Astrocyte of the spinal cord (primary cell): ENCODE measurements around the gene EDARADD.

Experiments
- DNase-seq: peaks from one replicate; pipeline ENCODE4 v3.0.0; 2011; ENCODE audit warnings: low read depth, low spot score
- H3K4me3 ChIP-seq: 2 replicates; pipeline ENCODE4 v1.5.1; 2011; ENCODE audit warnings: low read depth, mild to moderate bottlenecking, low read length, moderate library complexity
- CTCF ChIP-seq: IDR thresholded peaks from 2 replicates; pipeline ENCODE4 v1.5.1; 2012; ENCODE audit warnings: low read depth, mild to moderate bottlenecking, low read length, inconsistent platforms
- in situ Hi-C: cut with HindIII; loops from 2 replicates; pipeline ENCODE4 v1.10.0; 2017; ENCODE audit warnings: low sequenced_read_pairs

EDARADD gene

GRCh38 chr1:236416165-236416564 lies 22.1 kb downstream of the EDARADD start:
- in situ Hi-C loops, result no loop called here
- no peak for TF ChIP-seq CTCF
- no peak overlapping the region for H3K4me3 ChIP-seq
- no peak for DNase-seq

- TF ChIP-seq CTCF, result no peak
- in situ Hi-C loops, result no loop called here
- DNase-seq, result no peak
- no peak overlapping the region for H3K4me3 ChIP-seq
Observed at GRCh38 chr1:236417336-236417735, 23.2 kb downstream of the EDARADD start.

- in situ Hi-C loops, result no loop called here
- no peak for DNase-seq
- no peak for TF ChIP-seq CTCF
- no peak overlapping the region for H3K4me3 ChIP-seq
Observed at GRCh38 chr1:236419502-236419901, 25.4 kb downstream of the EDARADD start.

GRCh38 chr1:236421022-236421421 lies 26.9 kb downstream of the EDARADD start:
- in situ Hi-C loops, result no loop called here
- peak; percentile 14 for DNase-seq
- TF ChIP-seq CTCF, result no peak
- no peak overlapping the region for H3K4me3 ChIP-seq

- in situ Hi-C loops, result no loop called here
- H3K4me3 ChIP-seq, result no peak overlapping the region
- no peak for DNase-seq
- no peak for TF ChIP-seq CTCF
Observed at GRCh38 chr1:236421850-236422516, 27.9 kb downstream of the EDARADD start.

- no peak for DNase-seq
- no peak for TF ChIP-seq CTCF
- no peak overlapping the region for H3K4me3 ChIP-seq
- in situ Hi-C loops, result no loop called here
Observed at GRCh38 chr1:236422517-236422876, 28.4 kb downstream of the EDARADD start.
